ENCODE results near the gene ULK4.

ULK4 gene

DNA sequence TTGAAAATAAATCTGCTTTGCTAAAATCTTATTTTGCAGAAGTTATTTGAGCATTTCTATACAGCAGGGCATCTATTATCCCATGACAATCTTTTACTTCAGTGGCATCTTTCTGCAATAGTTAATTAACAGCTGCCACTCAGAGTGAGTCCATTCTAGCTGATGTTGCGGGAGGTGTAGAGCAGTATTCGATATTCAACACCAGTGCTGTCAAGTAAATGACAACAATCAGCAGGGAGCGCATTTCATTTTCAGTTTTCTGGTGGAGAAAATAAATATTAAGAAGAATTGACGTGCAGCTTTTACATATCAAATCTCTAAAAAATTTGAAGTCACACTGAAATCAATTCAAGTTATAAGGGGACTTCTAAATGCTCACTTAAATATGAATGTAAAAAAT lies 476.4 kb downstream of the ULK4 start:
- Histone ChIP-seq H3K4me3 (replicated peaks; ENCODE audit: insufficient read depth, low read length) (no peak overlapping the region), H3K27ac (replicated peaks) (no peak overlapping the region), H3K27me3 (ENCODE audit: insufficient read depth, poor library complexity, severe bottlenecking) (no peaks in the 10 kb centered on the region)
- DNase-seq (ENCODE audit: low read depth in 1 of 2, low spot score in 1 of 2), result no peak
- TF ChIP-seq, protein P1, sequence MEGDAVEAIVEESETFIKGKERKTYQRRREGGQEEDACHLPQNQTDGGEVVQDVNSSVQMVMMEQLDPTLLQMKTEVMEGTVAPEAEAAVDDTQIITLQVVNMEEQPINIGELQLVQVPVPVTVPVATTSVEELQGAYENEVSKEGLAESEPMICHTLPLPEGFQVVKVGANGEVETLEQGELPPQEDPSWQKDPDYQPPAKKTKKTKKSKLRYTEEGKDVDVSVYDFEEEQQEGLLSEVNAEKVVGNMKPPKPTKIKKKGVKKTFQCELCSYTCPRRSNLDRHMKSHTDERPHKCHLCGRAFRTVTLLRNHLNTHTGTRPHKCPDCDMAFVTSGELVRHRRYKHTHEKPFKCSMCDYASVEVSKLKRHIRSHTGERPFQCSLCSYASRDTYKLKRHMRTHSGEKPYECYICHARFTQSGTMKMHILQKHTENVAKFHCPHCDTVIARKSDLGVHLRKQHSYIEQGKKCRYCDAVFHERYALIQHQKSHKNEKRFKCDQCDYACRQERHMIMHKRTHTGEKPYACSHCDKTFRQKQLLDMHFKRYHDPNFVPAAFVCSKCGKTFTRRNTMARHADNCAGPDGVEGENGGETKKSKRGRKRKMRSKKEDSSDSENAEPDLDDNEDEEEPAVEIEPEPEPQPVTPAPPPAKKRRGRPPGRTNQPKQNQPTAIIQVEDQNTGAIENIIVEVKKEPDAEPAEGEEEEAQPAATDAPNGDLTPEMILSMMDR (IDR thresholded peaks at IDR 0.05; ENCODE audit: insufficient read depth, low read length), result no peak
- TF ChIP-seq GABPA (IDR thresholded peaks at IDR 0.05; ENCODE audit: low read depth) (no peak), POLR2AphosphoS5 (IDR thresholded peaks at IDR 0.05; ENCODE audit: low read depth) (no peak), SPI1 (IDR thresholded peaks at IDR 0.05; ENCODE audit: borderline replicate concordance, low read depth) (no peak)
- TF ChIP-seq, protein P2, sequence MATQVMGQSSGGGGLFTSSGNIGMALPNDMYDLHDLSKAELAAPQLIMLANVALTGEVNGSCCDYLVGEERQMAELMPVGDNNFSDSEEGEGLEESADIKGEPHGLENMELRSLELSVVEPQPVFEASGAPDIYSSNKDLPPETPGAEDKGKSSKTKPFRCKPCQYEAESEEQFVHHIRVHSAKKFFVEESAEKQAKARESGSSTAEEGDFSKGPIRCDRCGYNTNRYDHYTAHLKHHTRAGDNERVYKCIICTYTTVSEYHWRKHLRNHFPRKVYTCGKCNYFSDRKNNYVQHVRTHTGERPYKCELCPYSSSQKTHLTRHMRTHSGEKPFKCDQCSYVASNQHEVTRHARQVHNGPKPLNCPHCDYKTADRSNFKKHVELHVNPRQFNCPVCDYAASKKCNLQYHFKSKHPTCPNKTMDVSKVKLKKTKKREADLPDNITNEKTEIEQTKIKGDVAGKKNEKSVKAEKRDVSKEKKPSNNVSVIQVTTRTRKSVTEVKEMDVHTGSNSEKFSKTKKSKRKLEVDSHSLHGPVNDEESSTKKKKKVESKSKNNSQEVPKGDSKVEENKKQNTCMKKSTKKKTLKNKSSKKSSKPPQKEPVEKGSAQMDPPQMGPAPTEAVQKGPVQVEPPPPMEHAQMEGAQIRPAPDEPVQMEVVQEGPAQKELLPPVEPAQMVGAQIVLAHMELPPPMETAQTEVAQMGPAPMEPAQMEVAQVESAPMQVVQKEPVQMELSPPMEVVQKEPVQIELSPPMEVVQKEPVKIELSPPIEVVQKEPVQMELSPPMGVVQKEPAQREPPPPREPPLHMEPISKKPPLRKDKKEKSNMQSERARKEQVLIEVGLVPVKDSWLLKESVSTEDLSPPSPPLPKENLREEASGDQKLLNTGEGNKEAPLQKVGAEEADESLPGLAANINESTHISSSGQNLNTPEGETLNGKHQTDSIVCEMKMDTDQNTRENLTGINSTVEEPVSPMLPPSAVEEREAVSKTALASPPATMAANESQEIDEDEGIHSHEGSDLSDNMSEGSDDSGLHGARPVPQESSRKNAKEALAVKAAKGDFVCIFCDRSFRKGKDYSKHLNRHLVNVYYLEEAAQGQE (IDR thresholded peaks at IDR 0.05; ENCODE audit: insufficient replicate concordance, low read depth), result no peak

DNA sequence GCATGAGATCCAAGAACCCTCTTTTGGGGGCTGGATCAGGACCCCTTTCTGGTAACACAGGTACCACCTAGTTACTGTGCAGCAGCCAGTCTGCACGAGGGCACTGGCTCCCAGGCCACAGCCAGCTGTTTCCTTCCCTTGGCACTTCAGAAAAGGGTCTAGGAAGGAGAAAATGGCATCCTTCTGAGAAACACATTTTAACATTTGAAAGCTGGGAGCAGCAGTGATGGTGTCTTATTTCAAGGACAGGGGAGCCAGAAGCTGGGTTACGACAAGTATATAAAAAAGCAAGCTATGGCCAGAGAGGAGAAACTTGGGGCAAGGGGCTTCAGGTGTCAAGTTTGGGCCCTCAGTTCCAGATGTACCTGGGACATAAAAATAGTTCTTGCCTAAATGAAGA lies 479.8 kb downstream of the ULK4 start:
- Histone ChIP-seq H3K4me3 (replicated peaks; ENCODE audit: insufficient read depth, low read length) (no peak overlapping the region), H3K27me3 (ENCODE audit: insufficient read depth, poor library complexity, severe bottlenecking) (no peaks in the 10 kb centered on the region), H3K27ac (replicated peaks) (no peak overlapping the region)
- no peak for DNase-seq (ENCODE audit: low read depth in 1 of 2, low spot score in 1 of 2)
- TF ChIP-seq, protein P2 (IDR thresholded peaks at IDR 0.05; ENCODE audit: insufficient replicate concordance, low read depth), result no peak
- TF ChIP-seq SPI1 (IDR thresholded peaks at IDR 0.05; ENCODE audit: borderline replicate concordance, low read depth) (no peak), GABPA (IDR thresholded peaks at IDR 0.05; ENCODE audit: low read depth) (no peak), POLR2AphosphoS5 (IDR thresholded peaks at IDR 0.05; ENCODE audit: low read depth) (no peak)
- TF ChIP-seq, protein P1 (IDR thresholded peaks at IDR 0.05; ENCODE audit: insufficient read depth, low read length), result no peak

DNA sequence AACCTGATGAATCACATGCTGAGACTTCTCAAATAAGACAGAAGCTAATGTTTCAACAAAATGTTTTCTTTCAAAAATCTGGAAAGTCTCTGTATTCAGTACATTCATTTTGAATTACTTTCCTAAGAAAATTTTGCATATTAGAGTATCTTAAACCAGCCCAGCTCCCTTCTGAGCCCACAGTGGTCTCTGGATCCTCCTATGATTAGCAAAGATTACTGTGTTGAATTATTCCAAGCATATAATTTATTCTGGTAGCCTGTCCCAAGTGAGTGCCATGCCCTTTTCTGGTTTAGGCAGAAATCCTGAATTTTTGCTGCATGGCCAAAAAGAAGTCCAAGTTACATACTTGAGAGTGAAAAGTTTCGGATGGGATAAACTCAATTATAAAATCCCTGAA lies 483.6 kb downstream of the ULK4 start:
- DNase-seq (ENCODE audit: low read depth in 1 of 2, low spot score in 1 of 2), result no peak
- no peak overlapping the region for H3K27ac ChIP-seq (replicated peaks)
- no peak for TF ChIP-seq GABPA (IDR thresholded peaks at IDR 0.05; ENCODE audit: low read depth)
- no peak for TF ChIP-seq POLR2AphosphoS5 (IDR thresholded peaks at IDR 0.05; ENCODE audit: low read depth)
- TF ChIP-seq, protein P1 (IDR thresholded peaks at IDR 0.05; ENCODE audit: insufficient read depth, low read length), result no peak
- H3K4me3 ChIP-seq (replicated peaks; ENCODE audit: insufficient read depth, low read length), result no peak overlapping the region
- H3K27me3 ChIP-seq (ENCODE audit: insufficient read depth, poor library complexity, severe bottlenecking), result no peaks in the 10 kb centered on the region

DNA sequence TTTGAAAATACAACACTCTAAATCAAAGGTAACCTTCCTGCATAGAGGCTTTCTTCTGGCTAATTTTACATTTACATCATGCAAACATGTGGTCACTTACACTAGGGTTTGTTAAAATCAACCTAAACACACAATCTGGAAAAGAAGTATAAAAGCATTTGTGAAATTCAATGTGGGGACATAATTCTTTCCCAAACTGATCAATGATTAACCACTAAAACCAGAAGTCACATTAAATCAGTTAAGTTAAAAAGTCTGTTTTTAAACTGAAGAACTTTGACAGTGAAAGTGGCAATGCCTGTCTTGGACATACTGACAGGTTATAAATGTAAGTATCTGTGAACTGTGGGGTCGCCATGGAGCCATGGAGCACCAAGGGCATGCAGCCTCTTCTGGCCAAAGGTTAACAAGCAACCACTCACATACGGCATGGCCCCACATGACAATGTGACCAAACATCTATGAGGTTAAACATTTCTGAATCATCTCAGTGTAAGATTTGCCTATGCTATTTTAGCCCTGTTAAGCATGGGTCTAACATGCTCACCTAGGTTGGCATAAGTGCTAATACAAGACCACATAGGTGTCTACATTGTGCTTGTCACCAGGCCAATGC lies 484.4 kb downstream of the ULK4 start:
- Histone ChIP-seq H3K27ac (replicated peaks) (no peak overlapping the region), H3K4me3 (replicated peaks; ENCODE audit: insufficient read depth, low read length) (no peak overlapping the region), H3K27me3 (ENCODE audit: insufficient read depth, poor library complexity, severe bottlenecking) (no peaks in the 10 kb centered on the region)
- TF ChIP-seq, protein P2 (IDR thresholded peaks at IDR 0.05; ENCODE audit: insufficient replicate concordance, low read depth), result no peak
- TF ChIP-seq, protein P1 (IDR thresholded peaks at IDR 0.05; ENCODE audit: insufficient read depth, low read length), result no peak
- TF ChIP-seq GABPA (IDR thresholded peaks at IDR 0.05; ENCODE audit: low read depth) (no peak), POLR2AphosphoS5 (IDR thresholded peaks at IDR 0.05; ENCODE audit: low read depth) (no peak)
- no peak for DNase-seq (ENCODE audit: low read depth in 1 of 2, low spot score in 1 of 2)
